A172 (cell line): ENCODE data around the gene ARRDC1. TPM values are rescaled to one million over a fixed set of nuclear protein-coding genes. Genes with fewer than 3 reads are reported as not detected.

Source experiments
- DNase-seq: peaks from one replicate; pipeline ENCODE4 v3.0.0-alpha.2; 2015; ENCODE audit warnings: low spot score
- total RNA-seq: library from RNA; depleted of rRNA; stranded (reverse); fragments of >200 nt; shearing (Covaris generic); gene quantifications from 2 replicates; pipeline ENCODE4 v1.2.3, GENCODE V29; 2014; rRNA removed

Gene ARRDC1
- total RNA-seq, 1 experiment from 2014 or later: 64.3 TPM

GRCh38 chr9:137639303-137640051 is 34.0 kb downstream of the ARRDC1 start:
- no peak for DNase-seq

GRCh38 chr9:137640862-137641261 is 35.4 kb downstream of the ARRDC1 start:
- DNase-seq: no peak

GRCh38 chr9:137642118-137642601 is 36.7 kb downstream of the ARRDC1 start:
- no peak for DNase-seq

GRCh38 chr9:137642892-137643291 is 37.4 kb downstream of the ARRDC1 start:
- no peak for DNase-seq

- DNase-seq: no peak
These were observed 38.4 kb downstream of the ARRDC1 start for GRCh38 chr9:137643921-137644320.

- no peak for DNase-seq
These were observed 39.7 kb downstream of the ARRDC1 start for GRCh38 chr9:137645211-137645610.

- DNase-seq: no peak
These were observed 40.9 kb downstream of the ARRDC1 start for GRCh38 chr9:137646341-137646740.

- no peak for DNase-seq
These were observed 41.7 kb downstream of the ARRDC1 start for GRCh38 chr9:137647096-137647714.

- no peak for DNase-seq
These were observed 42.9 kb downstream of the ARRDC1 start for GRCh38 chr9:137648396-137648795.

GRCh38 chr9:137649553-137649952 is 44.1 kb downstream of the ARRDC1 start:
- no peak for DNase-seq

- no peak for DNase-seq
These were observed 44.8 kb downstream of the ARRDC1 start for GRCh38 chr9:137650259-137650658.

- no peak for DNase-seq
These were observed 45.3 kb downstream of the ARRDC1 start for GRCh38 chr9:137650779-137651178.

- no peak for DNase-seq
These were observed 50.9 kb downstream of the ARRDC1 start for GRCh38 chr9:137656416-137656815.

- DNase-seq: no peak
These were observed 52.1 kb downstream of the ARRDC1 start for GRCh38 chr9:137657606-137658005.

- no peak for DNase-seq
These were observed 53.3 kb downstream of the ARRDC1 start for GRCh38 chr9:137658781-137659180.

GRCh38 chr9:137660144-137660543 is 54.7 kb downstream of the ARRDC1 start:
- DNase-seq: no peak

GRCh38 chr9:137663584-137663983 is 58.1 kb downstream of the ARRDC1 start:
- no peak for DNase-seq

- no peak for DNase-seq
These were observed 59.2 kb downstream of the ARRDC1 start for GRCh38 chr9:137664676-137665075.

Other genes starting within 250 kb of the ARRDC1 start
- gene EXD3, start 182.5 kb upstream of the ARRDC1 start, total RNA-seq: 3.4 and 9.9 TPM in 2 replicates
- gene NOXA1, start 182.3 kb upstream of the ARRDC1 start, total RNA-seq: 1.7 and 3.3 TPM in 2 replicates
- gene ENTPD8, start 164.3 kb upstream of the ARRDC1 start, total RNA-seq: 0.83 and 0.98 TPM in 2 replicates
- gene NSMF, start 146.4 kb upstream of the ARRDC1 start, total RNA-seq: 45.1 and 46.4 TPM in 2 replicates
- gene PNPLA7, start 55.3 kb upstream of the ARRDC1 start, total RNA-seq: 0.14 and 0.36 TPM in 2 replicates
- 86.1 and 103 TPM in 2 replicates for gene MRPL41, start 53.8 kb upstream of the ARRDC1 start, total RNA-seq
- gene DPH7, start 26.8 kb upstream of the ARRDC1 start, total RNA-seq: 47.4 and 56.0 TPM in 2 replicates
- 66.5 and 68.8 TPM in 2 replicates for gene ZMYND19, start 15.2 kb upstream of the ARRDC1 start, total RNA-seq
- 45.3 and 54.7 TPM in 2 replicates for gene EHMT1, start 13.3 kb downstream of the ARRDC1 start, total RNA-seq